GM19468 (cell line): ENCODE data around the gene ITGA1.
A peak's percentile ranks its signal among the peaks of the same experiment; 100 is the strongest.
"Not testable (repeated sequence)": the region's sequence is repeated elsewhere in the genome, so short reads cannot be mapped to it uniquely, and the experiment has no call there.

ENCODE experiments used
- ATAC-seq: cut with Tn5 transposase; IDR thresholded peaks from one replicate; pipeline ENCODE4 v1.9.1; 2021; ENCODE audit warnings: mild to moderate bottlenecking, moderate library complexity, moderate number of reproducible peaks; ENCODE audit not compliant: unreplicated experiment; ENCODE audit errors: extremely low read depth

The ITGA1 gene

DNA sequence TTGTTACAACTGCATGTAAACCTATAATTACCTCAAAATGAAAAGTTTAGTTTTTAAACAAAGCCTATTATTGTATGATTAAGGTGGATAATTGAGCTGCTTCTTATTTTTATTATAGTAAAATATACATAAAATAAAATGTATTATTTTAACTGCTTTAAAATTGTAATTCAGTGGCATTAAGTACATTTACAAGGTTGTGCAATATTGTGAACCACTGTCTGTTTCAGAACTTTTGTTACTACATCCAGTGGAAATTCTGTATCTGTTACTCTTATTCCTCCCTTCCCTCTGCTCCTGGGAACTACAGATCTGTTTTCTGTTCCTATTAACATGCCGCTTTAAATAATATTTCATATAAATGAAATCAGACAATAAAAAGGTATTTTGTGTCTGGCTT is 37.1 kb downstream of the ITGA1 start:
- no peak for ATAC-seq

DNA sequence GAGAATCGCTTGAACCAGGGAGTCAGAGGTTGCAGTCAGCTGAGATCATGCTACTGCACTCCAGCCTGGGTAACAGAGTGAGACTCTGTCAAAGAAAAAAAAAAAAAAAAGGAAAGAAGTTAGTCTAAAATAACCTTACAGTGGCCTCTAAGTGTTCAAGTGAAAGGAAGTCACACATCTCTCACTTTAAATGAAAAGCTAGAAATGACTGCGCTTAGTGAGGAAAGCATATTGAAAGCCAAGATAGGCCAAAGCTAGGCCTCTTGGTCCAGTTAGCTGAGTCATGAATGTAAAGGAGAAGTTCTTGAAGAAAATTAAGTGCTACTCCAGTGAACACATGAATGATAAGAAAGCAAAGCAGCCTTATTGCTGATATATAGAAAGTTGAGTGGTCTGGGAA is 38.1 kb downstream of the ITGA1 start:
- peak; percentile 80 for ATAC-seq

DNA sequence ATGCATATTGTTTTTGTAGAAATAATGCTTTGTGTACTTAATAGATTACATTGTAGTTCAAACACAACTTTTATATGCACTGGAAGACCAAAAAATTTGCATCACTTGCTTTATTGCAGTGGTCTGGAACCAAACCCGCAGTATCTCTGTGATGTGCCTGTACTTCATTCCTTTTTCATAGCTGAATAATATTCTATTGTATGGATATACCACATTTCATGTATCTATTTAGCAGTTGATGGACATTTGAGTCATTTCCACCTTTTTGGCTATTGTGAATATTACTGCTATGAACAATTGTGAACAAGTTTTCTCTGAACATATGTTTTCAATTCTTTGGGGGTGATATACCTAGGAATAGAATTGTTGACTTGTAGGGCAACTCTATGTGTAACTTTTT is 40.1 kb downstream of the ITGA1 start:
- ATAC-seq: no peak

DNA sequence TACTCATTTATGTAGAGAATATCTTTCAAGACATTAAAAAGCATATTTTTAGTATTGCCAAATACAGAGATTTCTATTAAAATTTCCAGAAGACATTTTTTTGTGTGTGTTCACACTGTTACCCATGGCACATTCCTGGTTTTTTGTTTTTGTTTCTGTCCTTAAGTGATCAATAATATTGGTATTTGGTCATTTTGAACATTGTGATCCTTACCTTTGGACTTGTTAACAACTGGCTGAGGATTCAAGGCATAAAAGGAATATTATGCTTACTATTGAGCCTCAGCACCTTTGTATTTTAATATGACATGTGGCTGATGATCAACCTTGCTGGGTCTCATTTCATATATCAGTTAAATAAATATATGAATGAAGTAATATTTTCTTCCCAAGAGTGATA is 41.9 kb downstream of the ITGA1 start:
- no peak for ATAC-seq

DNA sequence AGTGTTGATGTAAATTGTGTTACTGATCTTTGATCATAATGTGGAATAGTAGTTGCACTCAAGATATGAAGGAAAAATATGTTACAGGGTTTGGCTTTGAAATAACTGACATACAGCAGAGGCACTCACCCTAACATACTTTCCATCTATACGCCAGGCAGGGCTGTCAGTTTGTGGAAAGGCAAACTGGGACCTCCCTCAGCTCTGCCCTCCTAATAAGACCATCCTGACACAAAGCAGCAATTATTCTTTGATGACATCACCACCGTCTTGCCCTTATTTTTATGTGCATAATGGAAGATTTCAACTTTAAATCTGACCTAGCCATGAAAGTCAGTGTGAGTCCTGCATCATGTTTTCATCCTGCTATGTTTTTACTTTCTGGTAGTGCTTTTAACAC is 42.9 kb downstream of the ITGA1 start:
- no peak for ATAC-seq

DNA sequence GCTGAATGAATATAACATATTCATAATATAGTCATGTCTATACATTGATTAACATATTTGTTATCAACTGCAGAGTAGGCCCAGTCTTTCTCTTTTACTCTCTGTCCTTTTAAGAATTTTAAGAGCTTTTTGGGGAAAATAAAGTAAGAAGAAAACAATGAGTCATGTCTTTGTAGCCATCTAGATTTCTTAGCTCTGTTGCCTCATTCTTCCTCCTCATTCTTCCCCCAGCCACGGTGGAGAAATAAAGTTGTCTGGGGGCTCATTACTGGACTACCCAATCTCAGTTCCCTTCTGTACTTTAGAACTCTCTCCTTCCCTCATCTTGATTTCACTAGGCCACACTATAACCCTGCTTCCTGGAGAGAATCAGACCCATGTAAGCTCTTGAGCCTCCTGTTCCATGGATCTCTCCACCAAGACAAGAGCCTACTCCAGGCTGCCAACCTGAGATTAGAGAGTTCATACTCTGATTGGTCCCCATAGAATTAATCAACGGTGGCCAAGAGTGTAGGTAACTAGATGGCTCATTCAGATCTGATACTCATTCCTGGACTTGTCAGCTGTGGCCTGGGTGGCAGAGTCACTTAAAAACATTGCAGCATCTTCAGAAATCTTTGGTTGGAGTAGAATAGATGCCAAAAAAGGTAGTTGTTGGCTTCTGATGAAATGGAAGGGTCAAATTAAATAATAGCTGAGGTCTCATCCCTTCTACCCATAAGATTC is 44.2 kb downstream of the ITGA1 start:
- no peak for ATAC-seq

DNA sequence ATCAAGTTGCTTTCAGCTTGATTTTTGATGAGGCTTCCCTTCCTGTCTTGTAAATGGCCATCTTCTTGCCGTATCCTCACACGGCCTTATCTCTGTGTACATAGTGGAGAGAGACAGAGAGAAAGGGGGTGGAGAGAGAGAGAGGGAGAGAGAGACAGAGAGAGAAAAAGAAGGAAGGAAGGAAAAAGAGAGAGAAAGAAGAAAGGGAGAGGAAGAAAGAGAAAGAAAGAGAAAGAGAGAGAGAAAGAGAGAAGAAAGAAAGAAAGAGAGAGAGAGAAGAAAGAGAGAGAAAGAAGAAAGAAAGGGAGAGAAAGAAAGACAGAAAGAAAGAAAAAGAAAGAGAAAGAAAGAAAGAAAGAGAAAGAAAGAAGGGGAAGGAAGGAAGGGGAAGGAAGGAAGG is 46.6 kb downstream of the ITGA1 start:
- ATAC-seq: no peak

DNA sequence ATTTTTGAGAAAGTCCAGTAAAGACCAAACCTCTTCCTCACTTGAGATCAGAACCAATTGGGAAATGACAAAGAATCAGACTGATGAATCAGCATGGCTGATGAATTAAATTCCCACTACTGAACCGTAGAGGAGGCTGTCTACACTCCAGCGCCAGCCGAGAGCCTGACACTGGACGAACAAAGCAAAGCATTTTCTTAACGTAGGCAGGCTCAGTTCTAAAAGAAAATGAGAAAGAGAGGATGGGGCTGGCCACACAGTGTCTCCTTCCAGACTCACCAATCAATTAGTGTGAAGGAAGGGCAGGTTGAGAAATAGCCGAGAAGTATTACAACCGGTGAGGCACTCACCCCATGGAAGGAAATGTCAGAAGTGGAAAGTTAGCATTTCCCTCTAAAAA is 49.4 kb downstream of the ITGA1 start:
- no peak for ATAC-seq

DNA sequence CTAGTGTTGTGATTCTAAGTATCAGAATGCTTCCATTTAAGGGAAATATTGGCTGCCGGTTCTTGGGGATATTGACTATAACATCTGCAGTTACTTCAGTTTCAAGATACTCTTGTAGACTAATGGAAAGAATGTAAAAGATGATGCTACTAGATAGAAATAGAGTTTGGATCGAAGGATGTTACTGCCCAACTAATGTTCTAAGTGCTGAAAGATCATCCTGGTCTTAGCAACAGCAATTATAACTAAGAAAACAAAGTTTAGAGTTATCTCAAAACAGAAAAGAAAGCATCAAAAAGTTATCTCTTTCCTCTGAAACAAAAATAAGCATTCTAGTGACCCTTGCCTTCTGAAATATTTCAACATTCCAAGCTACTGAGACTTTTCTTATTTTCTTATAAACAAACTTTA is 49.9 kb downstream of the ITGA1 start:
- ATAC-seq: no peak

DNA sequence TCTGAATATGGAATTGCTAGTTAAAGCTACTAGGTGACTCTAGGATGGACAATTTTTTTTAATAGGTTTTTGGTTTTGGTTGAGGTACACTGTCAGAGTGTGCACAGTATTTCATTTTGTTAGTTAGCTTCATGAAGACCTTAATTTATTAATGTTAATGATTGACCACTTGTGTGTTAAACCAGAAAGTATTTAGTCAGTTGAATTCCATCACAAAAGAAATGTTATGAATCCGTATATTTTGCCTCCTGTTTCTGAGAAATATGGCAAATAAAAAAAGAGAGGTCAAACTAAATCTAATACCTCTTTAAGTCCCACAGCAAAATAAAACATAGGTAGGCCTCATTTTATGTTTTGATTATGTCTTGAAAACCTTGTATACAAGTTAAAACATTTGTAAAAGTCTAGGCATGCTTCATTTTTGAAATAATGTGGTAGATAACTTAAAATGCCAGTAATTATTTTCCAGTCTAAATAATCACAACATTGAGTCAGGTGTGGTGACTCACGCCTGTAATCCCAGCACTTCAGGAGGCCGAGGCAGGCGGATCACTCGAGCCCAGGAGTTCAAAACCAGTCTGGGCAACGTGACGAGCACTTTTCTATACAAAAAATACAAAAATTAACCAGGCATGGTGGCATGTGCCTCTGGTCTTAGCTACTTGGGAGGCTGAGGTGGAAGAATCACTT is 50.8 kb downstream of the ITGA1 start:
- ATAC-seq: no peak

DNA sequence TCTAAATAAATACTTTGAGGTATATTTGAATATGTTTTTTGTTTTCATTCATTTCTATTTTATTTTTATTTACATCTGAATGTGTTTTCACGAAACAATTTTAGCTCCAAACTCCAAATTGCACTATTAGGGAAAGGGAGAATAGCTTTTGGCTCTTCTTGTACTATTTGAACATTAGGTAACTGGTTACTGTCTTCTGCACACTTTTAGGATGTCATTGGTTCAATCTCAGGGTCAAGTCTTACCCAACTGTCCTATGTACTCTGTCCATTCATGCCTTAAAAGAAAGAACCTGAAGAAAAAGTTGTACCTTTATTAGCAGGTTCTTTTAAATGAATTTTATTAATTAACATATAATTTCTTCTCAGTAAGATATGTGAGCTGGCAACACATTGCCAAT is 51.6 kb downstream of the ITGA1 start:
- no peak for ATAC-seq

DNA sequence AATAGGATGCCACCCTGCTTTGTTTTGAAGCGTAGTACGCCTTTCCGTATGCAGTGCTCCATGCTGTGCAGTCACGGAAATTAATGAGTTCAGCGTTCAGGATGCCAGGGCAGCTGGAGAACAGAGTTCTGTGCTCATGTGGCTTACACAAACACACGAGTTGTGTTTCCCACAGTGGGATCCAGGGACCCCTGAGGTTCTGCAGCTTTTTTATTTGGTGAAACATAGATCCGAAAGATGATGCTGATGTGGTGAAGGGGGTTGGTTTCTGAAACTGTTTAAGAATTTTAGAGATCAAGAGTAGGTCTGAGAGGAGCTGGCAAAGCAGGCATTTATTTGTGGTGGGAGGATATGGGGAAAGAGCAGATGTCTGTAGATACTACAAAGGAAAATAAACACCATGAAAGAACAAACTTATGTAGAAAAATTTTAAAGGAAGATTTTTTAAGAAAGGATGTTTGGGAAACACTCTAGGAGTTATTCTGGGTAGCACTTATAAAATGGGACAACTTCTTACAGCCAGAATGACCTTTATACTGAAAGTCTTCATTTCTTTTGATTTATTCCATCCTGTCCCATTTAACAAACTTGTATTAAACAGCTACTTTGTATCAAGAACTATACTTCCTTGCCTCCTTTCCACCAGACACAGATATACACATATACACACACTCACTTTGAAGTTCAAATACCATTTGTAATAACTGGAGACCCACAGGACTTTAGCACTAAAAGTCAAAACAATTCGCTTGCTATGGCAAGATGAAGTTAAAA is 52.7 kb downstream of the ITGA1 start:
- no peak for ATAC-seq

DNA sequence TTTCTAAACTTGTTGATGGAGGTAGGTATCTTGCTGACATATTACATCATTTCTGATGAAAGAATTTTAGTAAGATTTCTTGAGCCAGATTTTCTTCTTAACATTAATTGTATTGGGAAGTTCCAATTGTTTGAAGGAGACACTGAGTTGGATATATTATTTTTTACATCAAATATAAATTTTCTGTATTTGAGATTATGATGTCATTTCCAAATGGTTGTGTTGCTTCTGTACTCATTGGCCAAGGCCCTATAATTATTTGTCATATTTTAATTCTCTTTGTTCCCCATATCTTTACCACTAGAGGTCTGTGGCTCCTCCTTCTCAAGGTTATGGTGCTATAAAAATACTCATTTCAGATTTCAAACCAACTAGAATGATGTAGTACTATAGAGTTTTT is 53.4 kb downstream of the ITGA1 start:
- no peak for ATAC-seq

DNA sequence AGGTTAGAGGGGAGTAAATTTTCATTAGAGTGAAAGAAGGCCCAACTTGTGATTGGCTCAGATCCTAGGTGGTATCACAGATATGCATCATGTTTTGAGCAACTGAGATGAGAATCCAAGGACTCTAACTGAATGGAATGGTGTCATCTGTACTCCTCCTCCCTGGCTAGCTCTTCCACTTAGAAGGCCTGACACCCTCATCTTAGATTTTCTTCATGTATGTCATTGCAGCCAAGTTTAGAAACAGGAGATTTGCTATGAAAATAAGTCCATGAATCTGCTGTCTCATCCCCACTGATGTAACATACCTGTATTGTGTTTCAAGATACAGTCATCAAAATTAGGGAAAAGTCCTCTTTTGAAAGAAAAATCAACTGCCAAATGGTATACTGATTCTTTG is 54.4 kb downstream of the ITGA1 start:
- ATAC-seq: no peak

DNA sequence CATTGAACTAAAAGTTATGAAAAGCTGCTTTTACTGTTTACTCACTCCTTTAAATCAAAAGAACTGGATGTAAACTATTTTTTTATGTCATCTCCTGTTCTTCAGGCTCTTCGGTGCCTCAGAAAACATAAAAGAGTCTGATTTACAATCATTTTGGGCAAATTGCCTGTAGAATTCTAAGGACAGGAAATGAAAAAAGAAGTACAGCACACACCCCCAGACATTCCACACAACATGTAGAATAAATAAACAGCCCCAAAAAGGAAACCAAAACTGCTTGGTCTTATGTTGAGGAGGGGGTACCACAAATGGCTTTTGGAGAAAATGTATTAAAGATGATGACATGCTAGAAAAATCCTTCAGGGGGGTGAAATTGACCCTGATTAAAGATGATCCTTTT is 57.2 kb downstream of the ITGA1 start:
- ATAC-seq: no peak

DNA sequence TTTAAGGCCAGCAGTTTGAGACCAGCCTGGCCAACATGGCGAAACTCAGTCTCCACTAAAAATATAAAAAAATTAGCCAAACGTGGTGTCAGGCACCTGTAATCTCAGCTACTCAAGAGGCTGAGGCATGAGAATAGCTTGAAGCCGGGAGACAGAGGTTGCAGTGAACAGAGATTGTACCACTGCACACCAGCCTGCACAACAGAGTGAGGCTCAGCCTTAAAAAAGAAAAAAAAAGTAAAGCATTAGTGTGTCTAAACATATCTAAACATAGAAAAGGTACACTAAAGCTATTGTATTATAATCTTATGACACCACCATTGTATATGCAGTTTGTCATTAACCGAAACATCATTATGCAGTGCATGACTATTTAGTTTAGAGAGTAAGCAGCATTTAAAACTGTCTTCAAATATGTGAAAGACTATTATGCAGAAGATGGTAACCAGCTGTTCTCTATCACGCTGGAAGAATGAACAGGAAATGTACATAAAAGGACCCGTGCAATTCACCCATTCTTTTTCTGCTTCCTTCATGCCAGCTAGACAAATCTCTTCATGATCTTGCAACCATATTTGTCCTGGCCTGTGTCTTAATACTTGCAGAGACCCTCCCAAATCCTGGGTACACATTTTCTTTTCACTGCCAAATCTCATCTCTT is 58.6 kb downstream of the ITGA1 start:
- ATAC-seq: no peak

DNA sequence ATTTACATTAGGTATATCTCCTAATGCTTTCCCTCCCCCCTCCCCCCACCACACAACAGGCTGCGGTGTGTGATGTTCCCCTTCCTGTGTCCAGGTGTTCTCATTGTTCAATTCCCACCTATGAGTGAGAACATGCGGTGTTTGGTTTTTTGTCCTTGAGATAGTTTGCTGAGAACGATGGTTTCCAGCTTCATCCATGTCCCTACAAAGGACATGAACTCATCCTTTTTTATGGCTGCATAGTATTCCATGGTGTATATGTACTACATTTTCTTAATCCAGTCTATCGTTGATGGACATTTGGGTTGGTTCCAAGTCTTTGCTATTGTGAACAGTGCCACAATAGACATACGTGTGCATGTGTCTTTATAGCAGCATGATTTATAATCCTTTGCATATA is 61.0 kb downstream of the ITGA1 start:
- not testable (repeated sequence) for ATAC-seq

DNA sequence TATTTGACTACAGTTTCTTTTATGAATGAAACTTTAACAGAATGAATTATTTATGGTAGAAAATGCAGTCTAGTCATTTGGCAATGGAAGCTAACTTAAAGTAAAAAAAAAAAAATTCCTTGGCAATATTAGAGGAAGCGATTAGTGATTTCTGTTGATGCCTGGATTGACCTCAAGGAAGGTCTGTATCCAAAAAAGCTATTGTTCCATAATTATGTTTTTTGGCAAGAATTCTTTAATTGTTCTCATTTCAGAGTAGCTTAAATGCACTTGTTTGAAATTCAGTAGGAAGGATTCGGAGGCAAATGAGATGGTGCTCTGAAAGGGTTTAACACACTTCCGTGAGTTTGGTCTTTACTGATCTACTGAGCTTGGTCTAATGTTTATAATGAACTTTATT is 61.8 kb downstream of the ITGA1 start:
- ATAC-seq: no peak

DNA sequence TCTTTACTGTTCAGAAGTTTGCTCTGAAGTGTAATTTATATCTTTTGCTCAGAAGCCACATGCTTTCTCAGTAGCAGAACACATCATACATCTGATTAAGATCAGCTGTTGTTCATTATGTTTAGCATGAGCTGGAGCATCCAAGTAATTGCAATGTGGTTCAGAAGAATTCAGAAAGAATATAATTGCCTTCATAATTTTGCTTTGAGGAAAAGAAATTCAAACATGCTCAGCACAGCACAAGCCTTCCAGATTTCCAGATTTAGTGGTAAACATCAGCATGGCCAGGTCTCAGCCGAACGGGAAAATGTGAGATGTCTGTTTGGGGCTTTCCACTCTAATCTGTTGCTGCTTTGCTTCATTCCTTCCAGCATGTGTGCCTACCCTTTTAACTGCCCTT is 65.9 kb downstream of the ITGA1 start:
- no peak for ATAC-seq

DNA sequence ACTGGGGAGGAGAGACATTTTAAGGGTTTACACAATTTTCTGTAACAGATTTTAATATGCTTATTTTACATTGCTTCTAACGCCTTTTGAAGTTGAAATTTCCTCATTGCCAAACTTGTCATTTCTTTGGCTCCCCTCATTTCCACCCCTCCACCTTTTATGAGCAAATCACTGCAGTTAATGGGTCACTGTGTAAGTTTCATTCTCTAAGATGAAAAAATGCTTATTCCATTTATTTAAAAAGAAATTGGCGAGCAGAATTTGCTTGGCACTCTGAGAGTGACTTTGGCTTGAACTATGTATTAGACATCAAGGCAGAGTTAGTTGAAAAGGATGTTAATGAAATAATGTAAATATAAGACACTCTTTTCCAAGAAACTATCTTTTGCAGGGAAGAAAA is 66.6 kb downstream of the ITGA1 start:
- ATAC-seq: no peak

DNA sequence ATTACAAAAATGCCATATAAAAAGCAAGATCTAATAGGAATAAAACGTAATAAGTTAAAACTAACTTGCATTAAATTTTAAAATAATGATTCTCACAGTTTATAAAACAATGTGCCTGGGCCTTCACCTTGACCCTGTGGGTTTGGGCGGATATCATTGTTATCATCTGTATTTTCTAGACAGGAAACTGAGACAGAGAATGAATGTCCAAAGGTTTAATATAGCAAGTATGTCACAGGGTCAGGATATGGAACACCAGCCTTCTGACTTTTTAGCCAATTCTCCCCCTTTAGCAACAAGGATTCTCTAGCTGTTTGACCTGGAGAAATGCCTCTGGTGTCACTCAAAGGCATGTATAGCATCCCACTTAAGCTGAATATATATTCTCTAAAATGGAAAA is 67.2 kb downstream of the ITGA1 start:
- no peak for ATAC-seq
